GM21423 (cell line): Measurements from ENCODE around the gene PPT2.
"Not testable (repeated sequence)": the region's sequence is repeated elsewhere in the genome, so short reads cannot be mapped to it uniquely, and the experiment has no call there.

Experiments
- ATAC-seq: cut with Tn5 transposase; IDR thresholded peaks from one replicate; pipeline ENCODE4 v1.9.1; 2021; ENCODE audit warnings: mild to moderate bottlenecking, moderate library complexity; ENCODE audit not compliant: unreplicated experiment

Gene PPT2

DNA sequence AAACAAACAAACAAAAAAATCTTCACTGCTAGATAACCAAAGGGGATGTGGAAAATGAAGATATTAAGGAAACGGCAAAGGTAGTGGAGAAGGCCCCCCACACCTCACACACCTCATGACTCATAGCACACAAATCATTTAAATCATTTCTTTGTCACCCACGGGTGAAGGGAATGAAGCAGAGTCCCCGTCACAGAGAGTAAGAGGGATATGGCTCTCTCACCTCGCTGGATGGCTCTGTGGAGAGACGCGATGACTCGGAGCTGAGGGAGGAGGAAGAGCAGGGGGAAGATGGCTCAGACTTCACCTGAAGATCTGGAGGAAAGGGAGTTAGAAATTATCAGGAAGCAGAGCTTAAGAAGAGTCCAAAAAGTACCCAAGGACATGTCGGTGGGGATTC, 27.1 kb upstream of the PPT2 start:
- ATAC-seq = no peak

DNA sequence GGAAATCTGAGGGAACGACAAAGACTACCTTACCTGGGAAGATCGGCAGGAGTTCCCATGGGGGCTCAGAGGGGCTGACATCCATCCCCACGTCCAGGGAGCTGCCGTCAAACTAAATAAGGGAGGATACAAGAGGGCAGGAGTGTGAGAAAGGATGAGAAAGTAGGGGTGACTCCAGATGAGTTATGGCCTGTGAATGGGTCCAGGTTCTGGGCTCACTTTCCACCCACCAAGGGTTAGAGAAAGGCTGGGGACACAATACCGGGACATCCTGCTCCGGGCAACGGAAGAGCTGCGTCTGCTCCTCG, 26.6 kb upstream of the PPT2 start:
- ATAC-seq = no peak

DNA sequence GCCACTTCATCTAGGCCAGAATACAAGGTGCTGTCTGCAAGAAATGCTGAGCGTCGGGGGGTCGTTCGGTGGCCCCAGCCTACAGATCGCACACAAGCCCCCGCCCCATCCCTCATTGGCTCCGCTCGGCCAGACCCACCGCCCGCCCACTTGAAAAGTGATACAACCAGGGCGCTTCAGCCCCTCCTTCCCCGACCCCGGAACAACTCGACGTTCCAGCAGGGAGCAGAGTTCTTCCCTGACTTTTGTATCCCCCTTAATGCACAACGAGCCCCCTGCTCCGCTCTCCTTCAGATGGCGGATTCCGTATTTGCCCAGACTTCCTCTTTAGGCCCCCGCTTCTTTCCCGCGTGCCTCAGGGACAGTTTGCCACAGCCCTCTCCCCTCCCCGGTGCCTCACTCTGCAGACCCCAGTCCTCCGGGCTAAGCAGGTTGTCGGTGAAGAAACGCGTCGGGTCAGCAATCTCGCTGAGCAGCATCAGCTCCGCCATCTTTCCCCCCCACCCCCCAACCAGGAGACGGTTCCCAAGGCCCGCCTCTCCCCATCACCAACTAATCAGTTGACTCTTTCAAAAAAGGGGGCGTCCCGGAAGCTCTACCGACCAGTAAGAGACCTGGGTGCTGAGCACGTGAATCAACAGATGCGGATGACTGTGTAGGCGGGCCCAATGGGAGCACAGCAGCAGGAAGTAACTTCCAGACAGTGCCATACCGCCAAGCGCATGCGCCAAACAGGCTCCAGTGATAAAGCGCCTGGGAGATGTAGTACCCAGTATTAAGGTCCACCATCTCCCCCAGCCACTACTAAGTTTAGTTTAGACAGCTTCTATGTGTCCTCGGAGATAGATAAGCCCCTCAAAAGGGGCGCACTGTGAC, 26.0 kb upstream of the PPT2 start, which contains the start of gene ATF6B:
ATF6B (minus strand) TSS at position 530 of the 876 bp plus-strand sequence; CDS start at position 491, 39 bp downstream.
- ATAC-seq = peak; percentile 90

DNA sequence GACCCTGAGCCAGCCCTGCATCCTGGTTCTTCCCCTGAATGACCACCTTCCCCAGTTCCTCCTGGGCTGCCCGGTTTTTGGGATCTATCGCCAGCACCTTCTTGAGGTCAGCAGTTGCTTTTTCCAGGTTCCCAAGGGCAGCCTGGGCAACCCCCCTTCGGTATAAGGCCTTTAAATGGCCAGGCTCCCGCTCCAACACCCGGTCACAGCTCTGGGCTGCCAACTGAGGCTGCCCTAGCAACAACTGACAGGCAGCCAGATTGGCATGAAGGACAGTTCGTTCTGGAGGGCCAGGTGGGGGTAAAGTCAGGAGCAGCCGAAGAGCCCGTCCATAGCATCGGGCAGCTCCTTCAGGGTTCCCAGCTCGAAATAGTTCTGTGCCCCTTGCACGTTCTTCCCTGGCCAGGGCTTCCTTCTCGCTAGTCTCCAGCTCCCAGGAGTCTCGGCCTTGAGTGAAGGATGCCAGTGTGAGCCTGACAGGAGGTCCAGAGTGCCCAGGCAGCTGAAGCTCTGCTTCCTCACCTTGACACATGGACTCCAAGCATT, 25.1 kb upstream of the PPT2 start:
- ATAC-seq = no peak

DNA sequence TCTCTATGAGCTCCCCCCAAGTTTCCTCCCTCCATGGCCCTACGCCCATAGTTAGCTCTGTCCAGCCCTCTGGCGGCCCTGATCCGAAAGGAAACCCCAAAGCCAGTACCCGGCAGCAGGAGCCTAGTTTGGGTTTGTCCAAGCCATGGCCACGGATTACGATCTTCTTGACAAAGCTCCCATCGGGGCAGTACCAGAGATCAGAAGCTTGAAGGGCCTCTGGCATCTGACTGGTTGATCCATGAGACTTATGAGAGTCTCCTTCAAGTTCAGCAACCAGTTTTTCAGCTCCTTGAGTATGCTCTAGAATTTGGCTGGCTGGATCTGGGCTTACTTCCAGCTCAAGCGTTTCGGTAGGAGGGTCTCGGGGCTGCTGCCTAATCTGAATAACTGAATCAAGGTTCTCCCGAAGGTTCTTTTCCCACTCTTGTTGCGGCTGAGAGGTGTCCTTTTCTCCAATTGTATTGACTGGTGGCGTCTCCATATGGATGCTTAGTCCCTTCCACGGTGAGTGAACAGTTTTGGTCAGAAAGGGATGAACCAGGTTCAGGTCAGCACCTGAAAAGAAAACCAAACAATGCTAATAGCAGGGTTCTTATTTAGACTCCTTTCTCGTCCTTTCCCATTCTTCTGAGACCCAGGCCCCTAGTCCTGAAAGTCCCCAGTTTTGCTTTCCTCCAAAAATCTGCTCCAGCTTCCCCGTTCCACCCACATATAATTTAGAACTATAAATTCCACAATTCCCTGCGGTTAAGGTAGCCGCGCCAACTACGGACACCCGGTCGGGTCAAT, 24.4 kb upstream of the PPT2 start:
- no peak for ATAC-seq

DNA sequence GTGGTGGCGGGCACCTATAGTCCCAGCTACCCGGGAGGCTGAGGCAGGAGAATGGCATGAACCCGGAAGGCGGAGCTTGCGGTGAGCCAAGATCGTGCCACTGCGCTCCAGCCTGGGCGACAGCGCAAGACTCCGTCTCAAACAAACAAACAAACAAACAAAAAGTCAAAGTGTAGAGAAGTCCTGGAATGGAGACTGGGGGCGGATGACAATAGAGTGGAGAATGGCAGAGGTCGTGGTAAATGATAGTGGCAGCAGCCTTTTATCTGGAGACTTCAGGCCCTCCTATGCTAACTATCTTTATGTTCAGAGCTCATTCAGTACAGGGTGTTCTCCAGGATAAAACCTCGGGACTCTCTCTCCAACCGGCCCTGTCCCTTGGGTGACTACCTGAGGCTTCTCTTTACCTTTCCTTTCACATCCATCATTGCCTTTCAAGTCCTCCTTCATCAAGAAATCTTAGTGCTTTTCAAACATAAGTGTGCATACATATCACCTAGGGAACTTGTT, 22.4 kb upstream of the PPT2 start:
- no peak for ATAC-seq

DNA sequence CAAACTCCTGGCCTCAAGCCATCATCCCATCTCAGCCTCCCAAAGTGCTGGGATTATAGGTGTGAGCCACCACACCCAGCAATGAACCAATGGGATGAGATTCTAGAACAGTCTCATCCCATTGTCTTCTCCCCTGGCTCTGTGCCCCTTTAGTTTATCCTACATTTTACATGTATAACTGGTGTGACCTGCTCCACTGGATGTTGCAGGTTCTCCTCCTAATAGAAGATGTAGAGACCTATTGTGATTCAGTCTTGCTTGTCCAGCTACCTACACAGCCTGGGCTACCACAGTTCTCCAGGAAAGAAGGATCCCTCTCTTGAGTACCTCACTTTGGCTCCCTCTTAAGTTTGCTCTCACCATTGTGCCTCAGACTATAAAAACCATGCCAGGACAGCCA, 21.8 kb upstream of the PPT2 start:
- no peak for ATAC-seq

DNA sequence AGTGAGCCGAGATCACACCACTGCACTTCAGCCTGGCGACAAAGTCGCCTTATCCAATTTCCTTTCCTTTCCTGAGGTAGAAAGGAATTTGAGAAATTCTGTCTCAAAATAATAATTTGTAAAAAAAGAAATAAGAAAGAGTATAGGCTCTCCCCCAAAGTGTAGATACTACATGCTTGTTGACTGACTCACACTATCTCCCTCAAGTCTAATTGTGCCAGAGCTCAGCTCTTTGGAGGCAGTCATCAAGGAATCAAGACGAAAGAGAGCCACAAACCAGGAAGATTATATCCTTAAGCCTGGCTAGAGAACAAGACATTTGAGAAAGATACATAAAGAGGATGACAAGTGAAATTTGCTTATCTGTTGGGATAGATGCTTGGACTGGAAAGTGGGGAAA, 20.2 kb upstream of the PPT2 start:
- ATAC-seq = no peak

DNA sequence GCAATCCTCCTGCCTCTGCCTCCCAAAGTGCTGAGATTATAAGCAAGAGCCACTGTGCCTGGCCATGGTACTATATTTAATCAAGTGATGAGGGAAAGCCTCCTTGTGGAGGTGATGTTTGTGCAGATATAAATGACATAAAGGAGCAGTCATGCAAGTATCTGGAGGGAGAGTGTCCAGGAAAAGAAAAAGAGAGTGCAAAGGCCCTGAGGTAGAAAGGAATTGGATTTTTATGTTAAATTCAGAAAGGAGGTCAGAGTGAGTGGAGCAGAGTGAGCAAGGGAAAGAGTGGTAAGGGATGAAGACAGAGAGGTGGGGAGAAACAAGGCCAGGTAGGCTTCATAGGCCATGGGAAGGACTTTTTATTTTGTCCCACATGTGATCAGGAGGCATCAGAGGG, 16.5 kb upstream of the PPT2 start:
- ATAC-seq = no peak

DNA sequence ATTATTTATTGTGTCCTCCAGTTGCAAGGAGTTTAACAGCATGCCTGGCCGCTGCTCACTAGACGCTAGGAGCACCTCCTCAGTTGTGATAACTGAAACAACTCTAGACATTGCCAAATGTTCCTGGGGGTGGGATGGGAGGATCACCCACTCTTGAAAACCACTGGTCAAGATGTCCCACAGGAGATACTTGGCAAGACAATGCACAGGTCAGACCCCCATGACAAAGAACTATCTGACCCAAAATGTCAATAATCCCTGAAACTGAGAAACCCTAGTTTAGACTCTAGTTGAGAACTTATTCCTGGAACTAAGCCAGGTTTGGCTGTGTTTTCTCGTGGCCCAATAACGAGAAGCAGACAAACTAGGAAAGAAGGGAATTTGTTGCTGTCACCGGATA, 14.4 kb upstream of the PPT2 start:
- no peak for ATAC-seq

DNA sequence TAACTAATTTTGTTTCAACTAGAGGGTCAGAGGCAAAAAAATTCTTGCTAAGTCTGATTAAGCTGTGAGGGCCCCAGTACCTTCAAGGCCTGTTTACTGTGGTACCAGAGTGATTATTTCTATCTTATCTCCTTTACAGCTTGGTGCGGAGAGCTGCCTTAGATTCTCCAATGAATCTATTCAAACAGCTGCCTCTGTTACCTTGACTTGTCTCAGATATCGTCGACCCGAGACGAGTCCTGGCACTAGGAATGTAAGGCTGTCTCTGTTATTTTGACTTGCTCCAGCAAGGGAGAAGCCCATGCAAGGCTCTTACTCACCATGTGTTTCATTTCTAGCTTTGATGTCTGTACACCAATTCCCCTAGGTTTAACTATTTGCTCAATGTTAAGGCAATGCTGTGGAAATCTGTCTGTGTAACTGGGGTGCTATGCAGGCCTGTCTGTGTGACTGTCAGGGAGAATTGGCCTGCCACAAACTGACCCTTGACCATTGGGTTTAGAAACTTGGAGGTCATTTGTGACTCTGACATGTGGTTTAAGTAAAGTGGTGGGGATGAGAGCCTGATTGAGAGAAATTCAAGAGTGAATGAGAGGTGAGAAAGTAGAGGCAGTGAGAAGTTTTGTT, 13.4 kb upstream of the PPT2 start:
- ATAC-seq = no peak

DNA sequence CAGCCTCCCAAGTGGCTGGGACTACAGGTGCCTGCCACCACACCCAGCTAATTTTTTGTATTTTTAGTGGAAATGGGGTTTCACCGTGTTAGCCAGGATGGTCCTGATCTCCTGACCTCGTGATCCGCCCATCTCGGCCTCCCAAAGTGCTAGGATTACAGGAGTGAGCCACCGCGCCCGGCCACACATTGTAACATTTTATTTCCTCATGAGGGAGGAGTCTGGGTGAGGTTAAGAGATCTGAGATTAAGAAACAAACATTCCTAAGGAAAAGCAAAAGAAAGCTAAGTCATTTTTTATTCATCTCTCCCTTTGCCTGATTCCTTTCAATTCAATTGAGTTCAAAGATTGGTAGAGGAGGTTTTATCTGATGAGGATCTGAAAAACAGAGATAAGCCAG, 9.7 kb upstream of the PPT2 start:
- ATAC-seq = not testable (repeated sequence)

DNA sequence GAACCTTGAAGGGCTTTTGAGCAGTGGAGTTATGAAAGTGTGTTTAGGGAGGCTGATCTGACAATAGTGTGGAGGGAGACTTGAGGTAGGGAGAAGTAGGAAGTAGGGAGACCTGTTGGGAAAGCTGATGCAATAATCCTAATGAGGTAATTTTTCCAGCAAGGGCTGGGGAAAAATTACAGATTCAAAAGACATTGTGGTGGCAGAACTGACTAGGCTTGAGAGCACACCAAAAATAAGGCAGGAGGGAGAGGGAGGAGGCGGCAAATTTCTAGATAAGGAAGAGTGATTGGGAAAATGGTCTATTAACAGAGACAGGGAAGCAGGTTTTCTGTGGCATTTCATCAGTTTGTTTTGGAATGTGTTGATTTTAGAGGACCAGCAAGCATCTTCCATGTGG, 7.7 kb upstream of the PPT2 start:
- no peak for ATAC-seq

DNA sequence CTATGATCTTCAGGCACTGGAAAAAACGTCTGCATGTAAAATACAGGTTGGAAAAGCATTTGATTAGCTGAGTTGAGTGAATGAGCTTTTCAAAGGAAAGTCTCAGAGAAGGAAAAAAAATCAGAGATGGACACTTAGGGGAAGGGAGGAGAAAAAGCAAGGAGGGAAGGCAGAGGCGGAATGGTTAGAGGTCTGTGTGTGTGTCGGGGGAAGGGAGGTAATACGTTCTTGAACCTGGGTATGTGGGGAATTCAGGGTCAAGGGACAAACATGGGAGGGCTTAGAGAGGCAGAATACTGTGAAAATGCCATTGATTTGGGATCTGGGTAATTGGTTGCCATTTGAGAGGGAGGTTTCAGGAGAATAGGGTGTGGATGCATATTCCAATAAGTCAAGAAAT, 7.3 kb upstream of the PPT2 start:
- no peak for ATAC-seq

DNA sequence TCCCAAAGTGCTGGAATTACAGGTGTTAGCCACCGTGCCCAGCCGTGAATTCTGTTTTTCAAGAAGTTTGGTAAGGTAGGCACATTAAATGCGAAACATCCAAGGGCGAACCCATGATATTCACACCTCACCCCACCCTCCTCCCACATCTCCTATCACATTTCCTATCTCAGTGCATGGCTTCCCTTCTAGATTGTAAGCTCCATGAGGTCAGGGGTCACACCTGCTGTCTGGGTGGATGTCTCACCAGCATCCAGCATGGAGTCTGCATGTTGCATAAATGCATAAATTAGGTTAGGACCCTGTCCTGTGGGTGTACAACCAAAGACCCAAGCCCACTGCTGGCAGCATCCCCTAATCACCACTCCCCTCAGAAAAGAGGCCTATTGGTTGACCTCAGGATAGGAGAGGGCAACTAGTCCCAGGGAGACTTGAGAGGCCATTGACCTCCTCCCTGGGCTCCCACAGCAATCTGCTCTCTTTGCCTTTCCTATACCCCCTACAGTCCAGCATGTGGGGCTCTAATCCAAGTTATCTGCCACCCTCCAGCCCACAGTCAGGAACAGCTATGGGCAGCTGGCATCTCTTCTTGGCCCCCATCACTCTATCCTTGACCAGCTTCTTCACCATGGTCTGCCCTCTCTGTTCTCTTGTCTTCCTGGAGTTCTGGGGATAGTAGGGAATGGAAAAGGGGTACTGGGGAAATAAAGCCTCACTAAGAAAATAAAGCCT, 6.4 kb upstream of the PPT2 start:
- ATAC-seq = no peak

DNA sequence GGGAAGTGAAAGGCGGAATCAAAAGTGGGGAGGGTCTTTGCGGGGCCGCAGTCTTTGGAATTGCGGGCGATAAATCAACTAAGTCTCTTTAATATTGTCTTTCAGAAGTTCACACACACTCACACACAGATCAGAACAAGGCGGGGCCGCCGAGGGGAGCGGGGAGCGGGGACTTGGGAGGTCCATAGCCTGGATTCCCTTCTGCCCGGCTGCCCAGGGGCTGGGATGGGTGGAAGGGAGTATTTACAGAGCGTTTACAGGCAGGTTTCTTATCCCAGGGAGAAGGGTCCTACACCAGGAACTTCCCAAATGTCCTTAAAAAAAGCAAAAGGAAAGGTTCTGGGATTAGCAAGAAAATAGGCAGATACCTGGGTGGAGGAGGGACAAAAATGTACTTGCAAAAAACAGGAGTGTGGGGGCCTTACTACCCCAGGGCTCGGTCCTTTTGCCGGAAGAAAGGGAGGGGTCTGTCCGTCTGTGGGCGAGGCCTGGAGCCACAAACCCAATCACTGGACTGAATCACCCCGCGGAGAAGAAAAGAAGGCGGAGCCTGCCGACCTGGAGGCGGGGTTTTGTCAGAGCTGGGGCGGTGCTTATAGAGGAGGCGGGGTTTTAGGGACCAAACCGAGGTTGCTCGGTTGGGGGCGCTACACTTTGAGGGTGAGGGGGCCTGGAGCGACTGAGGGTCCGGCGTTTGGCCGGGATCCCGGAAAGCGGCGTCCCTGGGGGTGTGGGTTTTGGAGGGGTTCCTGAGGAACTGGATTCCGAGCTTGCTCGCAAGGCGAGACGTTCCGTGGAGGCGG, 5.5 kb upstream of the PPT2 start:
- ATAC-seq = no peak

DNA sequence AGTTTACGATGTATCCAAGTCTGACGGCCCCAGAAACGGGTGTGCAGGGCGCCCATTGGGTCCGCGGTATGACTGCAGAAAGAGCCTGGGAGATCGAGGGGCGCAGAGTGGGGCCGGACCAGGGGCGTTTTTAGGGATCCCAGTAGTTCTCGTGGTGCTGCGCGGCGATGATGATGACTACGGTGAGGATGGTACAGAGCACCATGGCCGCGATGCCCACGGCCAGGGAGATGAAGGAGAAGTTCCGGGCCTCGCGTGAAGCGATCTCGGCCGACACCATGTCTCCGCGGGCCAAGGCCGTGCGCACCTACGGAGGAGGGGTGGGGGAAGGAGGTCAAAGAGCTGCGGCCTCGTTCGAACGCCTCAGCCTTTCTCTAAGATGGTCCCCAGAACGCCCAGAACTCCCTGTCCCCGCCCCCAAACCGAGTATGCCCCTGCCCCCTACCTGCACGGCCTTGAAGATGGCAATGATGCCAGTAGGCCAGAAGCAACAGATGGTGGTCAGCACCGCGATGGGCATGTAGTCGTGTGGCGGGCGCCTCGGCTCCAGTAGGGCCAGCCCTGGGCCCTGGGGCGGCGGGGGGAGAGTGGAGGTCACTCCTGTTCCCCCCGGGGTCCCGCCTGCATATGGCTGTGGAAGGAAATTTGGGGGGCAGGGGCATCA, 4.7 kb upstream of the PPT2 start:
- no peak for ATAC-seq

DNA sequence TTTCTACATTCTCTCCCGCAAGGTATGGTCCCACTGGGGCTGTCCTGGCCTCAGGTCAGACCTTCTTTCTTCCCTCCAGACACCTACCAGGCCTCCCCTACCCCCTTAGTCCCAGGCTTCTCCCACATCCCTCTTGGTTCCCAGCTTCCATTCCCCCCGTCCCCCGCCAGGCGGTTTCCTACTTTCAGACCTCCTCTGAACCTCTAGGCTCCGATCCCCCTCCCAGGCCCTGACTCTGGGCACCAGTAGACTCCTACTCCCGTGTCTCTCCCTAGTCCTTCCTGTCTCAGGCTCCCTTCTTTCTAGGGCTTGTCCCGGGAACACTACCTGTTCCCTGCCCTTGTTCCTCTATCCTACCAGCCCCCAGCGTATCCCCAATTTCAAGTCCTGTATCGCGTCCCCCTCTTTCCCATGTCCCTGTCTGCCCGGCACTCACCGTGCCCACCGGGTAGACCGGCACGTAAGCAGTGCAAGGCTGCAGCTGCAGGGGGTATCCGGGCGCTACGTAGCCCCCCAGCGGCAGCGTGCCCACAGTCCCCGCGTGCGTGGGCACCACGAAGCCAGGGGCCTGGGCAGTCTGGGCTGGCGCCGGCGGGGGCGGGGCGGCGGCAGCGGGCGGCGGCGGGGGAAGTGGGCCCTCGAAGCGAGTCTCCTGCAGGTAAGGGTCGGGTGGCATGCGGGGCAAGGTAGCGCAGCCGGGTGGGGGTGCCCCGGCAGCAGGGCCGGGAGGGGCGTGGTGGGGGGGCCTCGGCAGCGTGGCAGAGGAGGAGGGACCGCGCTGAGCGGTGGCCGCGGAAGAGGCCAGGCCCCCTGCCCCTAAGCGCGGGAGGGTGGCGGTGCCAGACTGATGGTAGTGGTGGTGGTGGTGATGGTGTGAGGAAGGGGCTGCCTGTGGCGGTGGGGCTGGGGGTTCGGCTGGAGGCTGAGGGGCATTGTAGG, 3.7 kb upstream of the PPT2 start:
- ATAC-seq = no peak
